NB4 (cell line): ENCODE measurements around the gene COL6A3.

Source experiments
- MYC ChIP-seq: IDR thresholded peaks from 2 replicates; pipeline ENCODE4 v1.6.1; 2011; ENCODE audit warnings: low read depth, low read length
- TF ChIP-seq, protein P1 (sequence below): IDR thresholded peaks from one replicate; pipeline ENCODE4 v1.5.1; 2012; ENCODE audit warnings: low read depth, low read length

DNA sequence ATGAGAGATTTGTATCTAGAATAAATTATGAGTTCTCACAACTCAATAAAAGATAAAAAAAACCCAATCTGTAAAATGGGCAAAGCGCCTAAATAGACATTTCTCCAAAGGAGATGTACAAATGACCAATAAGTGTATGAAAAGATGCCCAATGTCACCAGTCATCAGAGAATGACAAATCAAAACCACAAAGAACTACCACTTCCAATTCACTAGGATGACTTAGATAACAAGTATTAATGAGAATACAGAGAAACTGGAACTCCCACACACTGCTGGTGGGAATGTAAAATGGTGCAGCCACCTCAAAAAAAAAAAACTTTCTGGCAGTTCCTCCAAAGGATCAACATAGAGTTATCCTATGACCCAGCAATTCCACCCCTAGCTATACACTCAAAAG is 17.4 kb upstream of the COL6A3 start:
- TF ChIP-seq, protein P1, sequence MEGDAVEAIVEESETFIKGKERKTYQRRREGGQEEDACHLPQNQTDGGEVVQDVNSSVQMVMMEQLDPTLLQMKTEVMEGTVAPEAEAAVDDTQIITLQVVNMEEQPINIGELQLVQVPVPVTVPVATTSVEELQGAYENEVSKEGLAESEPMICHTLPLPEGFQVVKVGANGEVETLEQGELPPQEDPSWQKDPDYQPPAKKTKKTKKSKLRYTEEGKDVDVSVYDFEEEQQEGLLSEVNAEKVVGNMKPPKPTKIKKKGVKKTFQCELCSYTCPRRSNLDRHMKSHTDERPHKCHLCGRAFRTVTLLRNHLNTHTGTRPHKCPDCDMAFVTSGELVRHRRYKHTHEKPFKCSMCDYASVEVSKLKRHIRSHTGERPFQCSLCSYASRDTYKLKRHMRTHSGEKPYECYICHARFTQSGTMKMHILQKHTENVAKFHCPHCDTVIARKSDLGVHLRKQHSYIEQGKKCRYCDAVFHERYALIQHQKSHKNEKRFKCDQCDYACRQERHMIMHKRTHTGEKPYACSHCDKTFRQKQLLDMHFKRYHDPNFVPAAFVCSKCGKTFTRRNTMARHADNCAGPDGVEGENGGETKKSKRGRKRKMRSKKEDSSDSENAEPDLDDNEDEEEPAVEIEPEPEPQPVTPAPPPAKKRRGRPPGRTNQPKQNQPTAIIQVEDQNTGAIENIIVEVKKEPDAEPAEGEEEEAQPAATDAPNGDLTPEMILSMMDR, result no peak
- TF ChIP-seq MYC, result no peak
